Kidney epithelial cell (primary cell): ENCODE data around the gene AHCTF1. TPM values are rescaled to one million over a fixed set of nuclear protein-coding genes. Genes with fewer than 3 reads are reported as not detected.

Source experiments
- DNase-seq: peaks from one replicate; pipeline ENCODE4 v3.0.0-alpha.2; 2010; ENCODE audit warnings: low read depth
- H3K27me3 ChIP-seq: 2 replicates; pipeline ENCODE4 v1.6.0; 2011; ENCODE audit warnings: low read length; ENCODE audit not compliant: control insufficient read depth, insufficient read depth
- H3K36me3 ChIP-seq: 2 replicates; pipeline ENCODE4 v1.5.1; 2011; ENCODE audit warnings: low read length; ENCODE audit not compliant: control insufficient read depth, insufficient read depth
- H3K4me3 ChIP-seq: 2 replicates; pipeline ENCODE4 v1.5.1; 2011; ENCODE audit warnings: low read depth, mild to moderate bottlenecking, control low read depth, low read length
- CTCF ChIP-seq: IDR thresholded peaks from 2 replicates; pipeline ENCODE4 v1.5.1; 2011; ENCODE audit warnings: mild to moderate bottlenecking, moderate library complexity, low read length, control low read depth, inconsistent platforms; ENCODE audit not compliant: insufficient read depth, poor library complexity, severe bottlenecking
- total RNA-seq: library from RNA; depleted of rRNA; stranded (reverse); fragments of >200 nt; gene quantifications from 2 replicates; pipeline ENCODE4 v1.2.3, GENCODE V29; 2015

Gene AHCTF1, protein sequence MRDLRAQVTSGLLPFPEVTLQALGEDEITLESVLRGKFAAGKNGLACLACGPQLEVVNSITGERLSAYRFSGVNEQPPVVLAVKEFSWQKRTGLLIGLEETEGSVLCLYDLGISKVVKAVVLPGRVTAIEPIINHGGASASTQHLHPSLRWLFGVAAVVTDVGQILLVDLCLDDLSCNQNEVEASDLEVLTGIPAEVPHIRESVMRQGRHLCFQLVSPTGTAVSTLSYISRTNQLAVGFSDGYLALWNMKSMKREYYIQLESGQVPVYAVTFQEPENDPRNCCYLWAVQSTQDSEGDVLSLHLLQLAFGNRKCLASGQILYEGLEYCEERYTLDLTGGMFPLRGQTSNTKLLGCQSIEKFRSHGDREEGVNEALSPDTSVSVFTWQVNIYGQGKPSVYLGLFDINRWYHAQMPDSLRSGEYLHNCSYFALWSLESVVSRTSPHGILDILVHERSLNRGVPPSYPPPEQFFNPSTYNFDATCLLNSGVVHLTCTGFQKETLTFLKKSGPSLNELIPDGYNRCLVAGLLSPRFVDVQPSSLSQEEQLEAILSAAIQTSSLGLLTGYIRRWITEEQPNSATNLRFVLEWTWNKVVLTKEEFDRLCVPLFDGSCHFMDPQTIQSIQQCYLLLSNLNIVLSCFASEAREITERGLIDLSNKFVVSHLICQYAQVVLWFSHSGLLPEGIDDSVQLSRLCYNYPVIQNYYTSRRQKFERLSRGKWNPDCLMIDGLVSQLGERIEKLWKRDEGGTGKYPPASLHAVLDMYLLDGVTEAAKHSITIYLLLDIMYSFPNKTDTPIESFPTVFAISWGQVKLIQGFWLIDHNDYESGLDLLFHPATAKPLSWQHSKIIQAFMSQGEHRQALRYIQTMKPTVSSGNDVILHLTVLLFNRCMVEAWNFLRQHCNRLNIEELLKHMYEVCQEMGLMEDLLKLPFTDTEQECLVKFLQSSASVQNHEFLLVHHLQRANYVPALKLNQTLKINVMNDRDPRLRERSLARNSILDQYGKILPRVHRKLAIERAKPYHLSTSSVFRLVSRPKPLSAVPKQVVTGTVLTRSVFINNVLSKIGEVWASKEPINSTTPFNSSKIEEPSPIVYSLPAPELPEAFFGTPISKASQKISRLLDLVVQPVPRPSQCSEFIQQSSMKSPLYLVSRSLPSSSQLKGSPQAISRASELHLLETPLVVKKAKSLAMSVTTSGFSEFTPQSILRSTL (N-terminal part only)
- 20.7 and 23.1 TPM in 2 replicates for total RNA-seq

DNA sequence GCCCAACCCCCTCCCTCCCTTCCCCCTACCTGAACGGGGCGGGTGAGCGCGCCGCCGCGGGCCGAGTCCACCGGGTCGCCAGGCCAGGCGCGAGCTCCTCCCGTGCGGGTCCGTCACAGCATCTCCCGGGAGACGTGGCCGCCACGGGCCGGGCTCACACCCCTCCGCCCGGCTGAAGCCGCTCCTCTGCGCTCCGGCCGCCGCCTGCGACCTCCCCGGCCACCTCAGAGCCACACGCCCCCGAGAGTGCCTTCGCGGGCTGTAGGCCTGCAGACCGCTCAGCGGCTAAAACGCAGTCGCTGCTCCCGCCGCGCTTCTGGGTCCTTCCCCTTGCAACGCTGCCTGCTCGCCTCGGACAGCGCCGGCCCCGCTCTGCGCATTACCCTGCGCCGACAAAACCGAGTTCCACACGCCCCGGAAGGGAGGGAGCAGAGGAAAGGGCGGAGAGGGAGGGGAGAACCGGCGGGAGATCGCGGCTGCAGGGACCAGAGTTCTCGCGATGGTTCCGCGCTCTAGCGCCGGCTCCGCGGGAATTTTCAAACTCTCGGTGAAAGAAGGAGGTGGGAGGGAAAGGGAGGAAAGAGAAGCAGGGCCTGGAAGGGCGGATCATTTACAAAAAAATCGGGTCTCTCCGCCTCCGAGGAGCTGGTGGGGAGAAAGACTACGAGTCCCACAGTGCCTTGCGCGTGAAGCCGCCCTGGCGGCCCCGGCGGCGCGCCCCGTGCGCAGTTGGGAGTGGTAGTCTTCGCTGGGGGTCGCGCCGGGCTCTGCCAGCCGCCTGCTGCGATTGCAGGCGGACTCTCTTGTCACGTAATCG, at the start of gene AHCTF1:
Gene AHCTF1 (minus strand): TSS at position 400 of the 817 bp plus-strand sequence. CDS start 13,578 bp downstream, outside the sequence.
- H3K4me3 ChIP-seq = peak within 1 kb of the TSS; percentile 99
- peak; percentile 70 for DNase-seq
- no peaks in the 10 kb centered on the region for H3K27me3 ChIP-seq
- no peak for TF ChIP-seq CTCF
- H3K36me3 ChIP-seq = no peaks in the 10 kb centered on the region

DNA sequence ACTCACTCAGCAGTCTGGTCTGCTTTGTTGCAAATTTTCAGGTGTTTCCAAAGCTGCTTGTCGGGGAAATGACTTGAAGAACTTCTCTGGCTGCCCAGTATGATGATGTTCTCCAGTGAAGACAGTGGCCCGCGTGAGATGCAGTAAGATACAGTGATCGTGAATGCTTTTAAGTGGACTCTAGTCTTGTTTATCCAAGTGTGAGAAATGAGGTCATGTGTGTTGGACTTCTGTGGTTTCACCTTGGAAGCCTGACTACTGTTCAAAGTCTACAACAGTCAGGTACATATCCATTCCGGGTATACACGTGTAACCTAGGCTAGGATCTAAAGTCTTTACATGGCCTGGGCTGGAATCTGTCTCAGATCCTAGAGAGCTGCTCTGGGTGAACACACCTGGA, 47.0 kb upstream of the AHCTF1 start:
- Histone ChIP-seq H3K27me3 (no peaks in the 10 kb centered on the region), H3K4me3 (no peak overlapping the region), H3K36me3 (peaks cover 1% of the 10 kb centered on the region)
- no peak for DNase-seq
- no peak for TF ChIP-seq CTCF

- peaks cover 1% of the 10 kb centered on the region for H3K36me3 ChIP-seq
- TF ChIP-seq CTCF = no peak
- H3K27me3 ChIP-seq = no peaks in the 10 kb centered on the region
- no peak overlapping the region for H3K4me3 ChIP-seq
- no peak for DNase-seq
Measured at GRCh38 chr1:246978281-246978680, 46.5 kb upstream of the AHCTF1 start.

DNA sequence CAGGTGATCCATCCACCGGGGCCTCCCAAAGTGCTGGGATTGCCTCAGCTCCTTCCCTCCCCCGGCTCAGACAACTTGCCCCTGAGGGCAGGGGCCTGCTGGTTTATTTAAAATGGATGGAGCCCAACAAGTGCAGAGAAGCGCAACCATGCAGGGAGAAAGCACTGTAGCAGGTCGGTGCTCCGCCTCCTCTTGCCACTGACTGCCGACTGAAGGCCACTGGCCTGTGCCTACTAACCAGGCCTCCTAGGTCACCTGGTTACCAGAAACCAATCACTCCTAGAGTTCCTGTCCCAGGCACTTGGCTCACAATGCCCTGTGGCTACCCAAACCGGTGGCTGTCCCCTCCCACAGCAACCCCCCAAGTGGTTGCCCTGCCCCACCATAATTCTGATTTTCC, 40.2 kb upstream of the AHCTF1 start:
- no peak for TF ChIP-seq CTCF

GRCh38 chr1:246971090-246971721, 39.5 kb upstream of the AHCTF1 start:
- TF ChIP-seq CTCF = peak; percentile 51
- Histone ChIP-seq H3K27me3 (no peaks in the 10 kb centered on the region), H3K36me3 (no peaks in the 10 kb centered on the region), H3K4me3 (no peak overlapping the region)
- no peak for DNase-seq

More for the DNA sequence above, 40.2 kb upstream of the AHCTF1 start:
- H3K36me3 ChIP-seq = no peaks in the 10 kb centered on the region
- H3K27me3 ChIP-seq = no peaks in the 10 kb centered on the region
- DNase-seq = no peak
- no peak overlapping the region for H3K4me3 ChIP-seq
